GM19452 (cell line): ENCODE results near the gene PHETA2.
"Not testable (repeated sequence)": the region's sequence is repeated elsewhere in the genome, so short reads cannot be mapped to it uniquely, and the experiment has no call there.

Experiments used
- ATAC-seq: cut with Tn5 transposase; IDR thresholded peaks from one replicate; pipeline ENCODE4 v1.9.1; 2021; ENCODE audit not compliant: unreplicated experiment

PHETA2 gene

DNA sequence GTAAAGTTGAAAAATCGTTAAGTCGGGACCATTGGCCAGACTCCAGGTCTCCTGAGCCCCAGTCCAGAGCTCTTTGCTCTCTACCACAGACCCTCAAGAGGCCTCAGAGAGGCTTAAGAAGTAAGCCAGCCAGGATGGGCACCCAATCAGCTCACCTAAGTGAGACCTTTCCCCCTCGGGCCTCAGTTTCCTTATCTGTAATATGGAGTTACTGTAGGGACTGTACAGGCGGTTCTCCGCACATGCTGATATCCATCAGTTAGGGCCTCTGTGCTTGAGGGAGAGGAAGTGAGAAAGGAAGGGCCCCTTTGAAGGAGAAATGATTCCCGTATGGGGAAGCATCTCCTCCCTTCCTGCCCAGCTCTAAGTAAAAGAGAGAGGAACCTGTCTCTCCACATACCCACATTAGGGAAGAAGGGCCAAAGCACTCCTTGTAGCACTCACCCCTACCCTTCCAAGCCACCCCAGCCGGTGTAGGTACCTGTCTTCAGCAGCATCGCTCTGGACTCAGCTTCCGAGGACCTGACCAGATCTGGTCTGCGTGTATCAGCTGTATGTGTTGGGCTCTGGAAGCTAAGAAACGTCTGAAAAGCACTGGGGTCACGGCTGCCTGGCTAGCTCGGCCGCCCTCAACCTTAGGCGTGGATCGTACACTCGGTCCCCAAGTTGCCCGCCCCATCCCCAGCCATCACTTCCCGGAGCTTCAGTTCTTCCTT, 4.1 kb upstream of the PHETA2 start:
- ATAC-seq = peak; percentile 21

DNA sequence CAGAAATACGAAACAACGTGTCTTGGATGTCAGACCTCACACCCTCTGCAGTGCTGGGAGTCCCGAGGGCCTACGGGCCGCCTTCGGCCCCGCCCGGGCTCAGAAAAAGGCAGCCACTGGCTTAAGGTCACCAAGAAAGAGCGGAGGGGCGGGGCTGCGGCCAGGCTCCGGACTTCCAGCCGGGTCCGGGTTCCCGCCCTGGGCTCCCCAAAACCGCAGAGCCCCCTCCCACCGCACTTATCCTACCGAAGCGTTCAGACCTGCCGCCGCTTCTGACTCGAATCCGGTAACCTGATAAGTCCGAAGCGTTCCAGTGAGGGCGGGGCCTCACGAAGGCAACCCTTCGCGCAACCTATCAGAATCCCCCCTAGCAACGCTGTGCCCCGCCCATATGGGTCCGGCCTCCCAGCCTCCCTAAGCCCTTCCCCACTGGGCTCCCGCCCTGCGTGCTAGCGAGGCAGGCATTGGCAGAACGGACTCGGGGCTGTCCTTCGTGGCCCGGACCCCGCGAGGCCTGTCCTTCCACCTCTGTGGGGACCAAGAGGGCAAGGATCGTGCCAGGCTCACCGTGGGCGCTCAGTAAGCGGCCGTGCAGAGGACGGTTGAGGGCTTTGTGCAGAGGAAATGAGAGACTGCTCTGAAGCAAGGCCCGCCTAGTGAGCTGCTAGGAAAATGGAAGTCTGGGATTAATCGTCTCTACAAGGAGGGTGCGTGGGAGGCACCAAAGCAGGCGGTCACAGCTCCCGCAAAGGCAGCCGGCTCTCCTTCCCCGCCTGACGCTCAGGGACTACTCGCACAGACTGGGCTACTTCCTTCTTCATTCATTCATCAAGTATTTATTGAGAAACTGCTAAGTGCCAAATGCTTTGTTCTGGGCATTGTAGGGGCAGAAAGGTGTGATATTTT, 3.3 kb upstream of the PHETA2 start, which contains the start of gene NAGA:
Gene NAGA, minus strand, starts transcription at position 296 of the 906 bp plus-strand sequence. CDS start 515 bp downstream, outside the sequence.
- peak; percentile 87 for ATAC-seq

DNA sequence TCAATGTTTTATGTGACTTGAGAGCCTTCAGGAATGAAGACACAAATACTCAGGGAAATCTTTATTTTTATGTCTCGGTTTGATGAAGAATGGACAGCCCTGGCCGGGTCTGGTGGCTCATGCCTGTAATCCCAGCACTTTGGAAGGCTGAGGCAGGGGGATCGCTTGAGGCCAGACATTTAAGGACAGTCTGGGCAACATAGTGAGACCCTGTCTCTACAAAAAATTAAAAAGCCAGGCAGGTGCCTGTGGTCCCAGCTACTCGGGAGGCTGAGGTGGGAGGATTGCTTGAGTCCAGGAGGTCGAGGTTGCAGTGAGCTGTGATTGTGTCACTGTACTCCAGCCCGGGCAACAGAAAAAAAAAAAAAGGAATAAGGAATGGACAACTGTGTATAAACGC, 2.5 kb upstream of the PHETA2 start:
- not testable (repeated sequence) for ATAC-seq

GRCh38 chr22:42072606-42073330, 1.3 kb upstream of the PHETA2 start:
- no peak for ATAC-seq

- no peak for ATAC-seq
Measured at GRCh38 chr22:42073621-42074041, 417 bp upstream of the PHETA2 start.

DNA sequence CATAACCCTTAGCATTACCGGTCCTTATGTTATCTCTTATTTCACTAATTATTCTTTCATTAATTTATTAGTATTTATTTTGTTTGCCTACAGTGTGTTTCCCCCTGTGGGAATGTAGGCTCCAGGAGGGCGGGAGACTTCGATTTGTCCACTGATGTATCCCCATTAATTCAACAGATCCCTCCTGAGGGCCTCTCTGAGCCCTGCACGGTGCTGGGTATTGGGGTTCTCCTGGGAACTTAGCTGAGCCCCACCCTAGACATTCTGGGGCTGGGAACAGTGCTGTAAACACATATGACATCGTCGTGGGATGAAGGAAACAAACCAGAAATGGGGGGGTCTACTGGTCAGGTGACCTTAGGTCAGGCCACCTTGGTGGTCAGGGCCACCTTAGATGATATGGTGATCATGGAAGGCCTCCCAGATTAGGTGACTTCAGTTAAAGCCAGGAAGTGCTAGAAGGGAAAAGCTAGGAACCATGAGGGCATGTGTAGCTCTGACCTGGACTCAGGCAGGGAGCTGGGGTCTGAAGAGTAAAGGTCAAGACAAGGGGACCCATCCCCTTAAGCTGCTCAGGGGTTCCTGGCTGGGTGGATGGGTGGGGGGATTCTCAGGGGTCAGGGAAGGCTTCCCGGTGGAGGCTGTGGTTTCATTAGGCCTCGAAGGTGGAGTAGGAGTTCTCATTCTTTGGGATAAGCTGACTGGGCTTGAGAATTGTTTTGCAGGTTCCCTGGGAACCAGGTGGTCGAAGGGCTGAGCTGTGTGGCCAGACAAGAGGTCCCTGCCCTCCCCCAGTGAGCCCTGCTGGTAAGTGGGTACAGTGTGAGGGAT, 1.0 kb downstream of the PHETA2 start:
- ATAC-seq = no peak

DNA sequence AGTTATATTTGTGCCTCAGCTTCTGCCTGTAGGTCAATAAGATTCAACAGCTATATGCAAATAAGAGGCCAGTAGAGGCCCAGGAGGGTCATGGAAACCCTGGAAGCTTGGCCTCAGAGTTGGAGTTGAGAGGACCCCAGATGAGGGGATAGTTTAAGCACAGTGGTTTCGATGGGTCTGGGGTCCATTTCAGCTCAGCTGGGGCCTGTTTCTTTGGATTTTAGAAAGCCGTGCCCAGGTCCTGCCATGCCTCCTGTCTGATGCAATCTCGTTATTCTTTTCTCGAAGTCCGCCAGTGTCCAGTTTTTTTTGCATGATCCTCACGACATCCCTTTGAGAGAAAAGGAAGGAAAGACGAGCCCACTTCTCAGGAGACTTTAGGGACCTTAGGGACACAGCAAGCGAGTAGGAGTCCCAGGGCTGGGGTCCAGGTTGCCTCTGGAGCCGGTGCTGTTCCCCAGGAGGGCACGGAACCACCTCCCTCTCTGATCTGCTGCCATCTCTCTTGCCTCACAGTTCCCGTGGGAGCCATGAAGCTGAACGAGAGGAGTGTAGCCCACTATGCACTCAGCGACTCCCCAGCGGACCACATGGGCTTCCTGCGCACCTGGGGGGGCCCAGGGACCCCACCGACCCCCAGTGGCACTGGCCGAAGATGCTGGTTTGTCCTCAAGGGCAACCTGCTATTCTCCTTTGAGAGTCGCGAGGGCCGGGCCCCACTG, 2.9 kb downstream of the PHETA2 start:
- ATAC-seq = no peak

DNA sequence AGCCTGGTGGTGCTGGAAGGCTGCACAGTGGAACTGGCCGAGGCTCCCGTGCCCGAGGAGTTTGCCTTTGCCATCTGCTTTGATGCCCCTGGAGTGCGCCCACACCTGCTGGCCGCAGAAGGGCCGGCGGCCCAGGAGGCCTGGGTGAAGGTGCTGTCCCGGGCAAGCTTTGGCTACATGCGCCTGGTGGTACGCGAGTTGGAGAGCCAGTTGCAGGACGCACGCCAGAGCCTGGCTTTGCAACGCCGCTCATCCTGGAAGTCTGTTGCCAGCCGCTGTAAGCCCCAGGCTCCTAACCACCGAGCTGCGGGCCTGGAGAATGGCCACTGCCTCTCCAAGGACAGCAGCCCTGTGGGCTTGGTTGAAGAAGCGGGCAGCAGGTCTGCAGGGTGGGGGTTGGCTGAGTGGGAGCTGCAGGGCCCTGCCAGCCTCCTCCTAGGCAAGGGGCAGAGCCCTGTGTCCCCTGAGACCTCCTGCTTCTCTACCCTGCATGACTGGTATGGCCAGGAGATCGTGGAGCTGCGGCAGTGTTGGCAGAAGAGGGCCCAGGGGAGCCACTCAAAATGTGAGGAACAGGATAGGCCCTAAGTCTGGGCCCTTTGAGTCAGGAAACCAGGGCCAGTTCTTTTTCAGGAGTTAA, 3.6 kb downstream of the PHETA2 start:
- no peak for ATAC-seq

DNA sequence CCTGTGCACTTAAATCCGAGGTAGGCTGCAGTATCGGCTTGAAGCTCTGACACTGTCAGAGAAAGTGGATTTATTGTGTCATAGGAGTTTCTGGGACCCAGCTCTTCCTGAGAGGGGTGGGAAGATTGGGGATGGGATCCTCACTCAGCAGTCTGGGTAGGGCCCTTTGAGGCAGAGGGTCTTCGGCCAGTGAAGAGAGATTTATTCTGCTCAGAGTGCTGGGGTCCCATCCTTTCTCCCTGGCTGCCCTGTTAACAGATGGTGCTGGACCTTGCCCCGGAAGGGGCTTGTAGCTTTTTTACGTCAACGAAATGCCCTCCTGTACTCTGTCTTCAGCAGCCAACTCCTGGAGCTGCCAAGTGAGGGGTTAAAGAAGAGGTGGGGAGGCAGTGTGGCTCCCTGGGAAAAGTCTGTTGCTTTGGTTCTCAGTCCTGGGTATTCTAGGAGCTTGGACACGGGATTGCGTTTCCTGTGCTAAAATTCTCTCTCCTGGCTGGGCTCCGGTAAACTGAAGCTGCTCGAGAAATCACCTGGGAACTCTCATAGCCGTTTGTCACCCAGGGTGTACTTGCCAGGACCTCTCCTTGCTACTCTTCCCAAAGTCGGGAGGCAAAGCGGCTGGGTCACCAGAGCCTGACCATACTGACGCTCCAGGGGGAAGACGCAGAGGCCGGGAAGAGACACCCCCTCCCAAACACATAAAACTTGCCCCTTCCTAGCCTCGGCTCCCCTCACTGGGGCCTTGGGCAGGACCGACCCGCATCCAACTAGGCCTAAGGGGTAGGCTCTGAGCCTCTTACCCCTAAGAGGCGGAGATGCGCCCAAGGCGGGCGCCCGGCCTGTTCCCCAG, 4.6 kb downstream of the PHETA2 start:
- ATAC-seq = no peak

DNA sequence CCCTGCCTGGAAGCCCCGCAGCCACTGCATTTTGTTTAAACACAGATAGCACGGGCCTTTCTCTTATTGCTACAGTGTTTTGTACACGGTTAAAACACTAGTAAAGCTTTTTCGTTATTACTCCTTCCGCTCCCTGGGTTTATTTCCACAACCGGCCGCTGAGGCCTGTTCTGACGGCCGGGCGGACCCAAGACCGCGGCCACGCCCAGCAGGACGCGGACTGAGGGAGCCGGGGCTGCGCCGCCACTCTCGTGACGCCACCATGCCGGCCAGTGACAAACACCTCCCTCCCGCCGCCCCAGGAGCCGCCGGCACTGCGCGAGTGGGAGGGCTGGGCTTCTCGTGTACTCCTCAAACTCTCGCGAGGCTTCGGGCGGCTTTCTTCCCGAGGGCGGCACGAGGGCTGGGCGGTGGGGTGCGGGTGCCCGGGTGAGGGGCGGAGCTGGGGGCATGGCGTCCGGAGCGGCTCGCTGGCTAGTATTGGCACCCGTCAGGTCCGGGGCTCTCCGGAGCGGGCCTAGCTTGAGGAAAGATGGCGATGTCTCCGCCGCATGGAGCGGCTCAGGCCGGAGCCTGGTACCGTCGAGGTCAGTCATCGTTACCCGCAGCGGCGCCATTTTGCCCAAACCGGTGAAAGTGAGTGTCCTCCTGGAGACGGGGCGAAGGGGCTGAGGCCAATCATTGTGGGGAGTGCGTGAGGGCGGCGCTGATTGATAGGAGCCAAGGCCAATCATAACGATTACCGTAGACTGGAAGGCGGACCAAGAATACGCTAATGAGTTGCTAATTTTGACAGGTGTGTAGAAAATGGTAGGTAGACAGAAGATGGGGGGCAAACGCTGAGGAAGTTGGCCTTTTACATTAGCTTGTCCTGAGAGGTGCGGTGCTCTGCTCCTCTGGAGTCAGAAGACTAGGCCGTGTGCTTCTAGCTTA, 5.5 kb downstream of the PHETA2 start, which contains the start of gene SMDT1:
Gene SMDT1, plus strand, starts transcription at position 382 of the 933 bp plus-strand sequence. Its CDS starts 69 bp downstream, at position 451.
- peak; percentile 85 for ATAC-seq

DNA sequence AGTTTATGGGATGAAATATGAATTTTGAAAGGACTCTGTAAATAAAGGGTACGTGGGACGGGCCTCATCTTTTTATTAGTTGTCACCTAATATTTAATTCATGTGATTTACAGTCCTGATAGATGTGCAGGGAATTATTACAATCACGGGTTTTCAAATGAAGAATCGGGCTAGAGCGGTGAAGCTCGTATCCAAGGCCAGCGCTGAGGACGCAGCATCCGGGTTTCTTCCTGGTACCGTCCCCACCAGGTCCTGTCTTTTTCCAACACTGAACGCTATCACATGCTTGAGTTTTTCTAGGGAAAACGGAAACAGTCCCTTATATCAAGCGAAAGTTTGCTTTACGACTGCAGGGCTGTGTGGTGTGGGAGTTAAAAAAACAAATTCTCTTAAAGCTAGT, 6.2 kb downstream of the PHETA2 start:
- no peak for ATAC-seq

DNA sequence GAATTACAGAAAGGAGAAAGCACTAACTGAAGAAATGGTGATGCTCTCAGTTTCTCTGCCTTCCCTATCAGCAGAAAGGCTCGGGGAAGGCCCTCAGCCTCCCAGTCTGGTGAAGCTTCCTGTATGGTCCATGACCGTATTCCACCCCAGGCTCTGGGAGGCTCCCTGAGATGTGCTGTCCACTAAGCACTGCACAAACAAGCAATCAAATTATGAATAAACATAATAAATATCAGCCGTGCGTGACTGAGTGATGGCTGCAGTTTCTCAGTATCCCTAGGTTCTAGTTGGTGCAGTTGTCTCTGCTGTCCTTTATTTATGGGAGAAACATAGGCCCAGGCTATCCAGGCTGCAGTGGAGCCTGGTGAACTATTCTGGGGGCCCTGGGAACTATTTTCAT, 9.1 kb downstream of the PHETA2 start:
- ATAC-seq = no peak

DNA sequence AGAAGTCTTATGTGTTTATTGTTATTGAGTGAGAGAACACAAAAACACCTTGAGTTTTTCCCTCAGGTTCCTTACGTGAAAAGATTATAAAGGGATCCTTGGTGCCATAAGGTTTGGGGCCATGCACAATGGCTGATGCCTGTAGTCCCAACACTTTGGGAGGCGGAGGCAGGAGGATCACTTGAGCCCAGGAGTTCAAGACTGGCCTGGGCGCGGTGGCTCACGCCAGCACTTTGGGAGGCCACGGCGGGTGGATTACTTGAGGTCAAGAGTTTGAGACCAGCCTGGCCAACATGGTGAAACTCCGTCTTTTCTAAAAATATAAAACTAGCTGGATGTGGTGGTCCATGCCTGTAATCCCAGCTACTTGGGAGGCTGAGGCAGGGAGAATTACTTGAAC, 10.8 kb downstream of the PHETA2 start:
- ATAC-seq = no peak

GRCh38 chr22:42086051-42086450, 12.0 kb downstream of the PHETA2 start:
- no peak for ATAC-seq

DNA sequence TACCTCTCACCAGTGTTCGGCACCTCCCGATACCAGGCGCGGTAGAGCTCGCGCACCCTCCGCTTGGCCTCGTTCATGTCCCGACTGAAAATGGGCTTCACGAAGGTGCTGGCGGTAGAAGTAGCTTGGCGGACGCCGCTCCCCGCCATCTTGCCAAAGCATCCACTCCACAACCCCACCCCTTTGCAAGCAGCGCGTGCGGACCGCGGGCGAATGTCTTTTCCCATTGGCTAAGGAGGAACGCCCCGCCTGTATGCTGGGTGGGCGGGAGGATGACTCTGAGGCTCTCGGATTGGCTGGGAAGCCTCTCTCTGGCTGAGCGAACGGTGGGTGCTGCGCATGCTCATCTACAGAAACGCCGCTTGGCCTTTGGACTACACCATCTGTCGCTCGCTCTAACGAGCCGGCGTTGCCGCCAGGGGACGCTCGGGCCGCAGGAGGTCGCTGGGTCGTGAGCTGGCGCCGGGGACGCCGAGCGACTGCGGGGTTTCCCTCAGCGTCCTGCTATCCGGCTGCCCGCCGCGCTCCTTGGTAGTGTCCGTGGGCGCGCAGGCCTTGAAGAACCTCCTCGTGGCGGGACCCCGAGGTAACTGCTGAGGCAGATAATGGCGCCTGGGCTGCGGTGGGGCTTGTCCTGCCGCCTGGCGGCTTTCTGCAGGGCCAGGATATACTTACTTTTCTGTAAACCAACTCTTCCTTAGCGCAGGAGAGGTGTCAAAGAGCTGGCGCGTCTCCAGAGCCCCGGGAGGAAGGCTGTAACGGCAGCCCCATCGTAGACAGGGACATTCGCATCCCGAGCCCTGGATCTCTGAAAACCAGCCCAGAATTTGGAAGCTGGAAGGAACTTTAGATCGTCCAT, 16.8 kb downstream of the PHETA2 start, which contains the start of gene NDUFA6:
Gene NDUFA6, minus strand, starts transcription at position 177 of the 859 bp plus-strand sequence. Its CDS starts 28 bp downstream, at position 149.
- ATAC-seq = peak; percentile 89

DNA sequence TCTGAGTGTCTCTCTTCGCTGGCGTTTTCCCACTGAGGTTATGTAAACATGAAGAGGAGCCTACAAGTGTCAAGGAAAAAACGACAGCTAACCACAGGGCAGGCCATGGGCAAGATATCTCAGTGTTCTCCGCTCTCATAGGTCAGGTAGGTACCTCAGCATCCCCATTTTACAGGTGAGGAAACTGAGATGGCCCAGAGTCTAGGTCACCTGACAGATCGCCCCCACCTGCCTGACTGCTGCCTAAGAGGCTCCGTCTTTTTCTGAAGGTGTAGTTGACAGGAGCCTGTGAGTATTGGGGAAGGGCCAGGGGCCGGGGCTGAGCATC, 17.4 kb downstream of the PHETA2 start:
- no peak for ATAC-seq
